Measurements from ENCODE around the gene KCNA3.

DNA sequence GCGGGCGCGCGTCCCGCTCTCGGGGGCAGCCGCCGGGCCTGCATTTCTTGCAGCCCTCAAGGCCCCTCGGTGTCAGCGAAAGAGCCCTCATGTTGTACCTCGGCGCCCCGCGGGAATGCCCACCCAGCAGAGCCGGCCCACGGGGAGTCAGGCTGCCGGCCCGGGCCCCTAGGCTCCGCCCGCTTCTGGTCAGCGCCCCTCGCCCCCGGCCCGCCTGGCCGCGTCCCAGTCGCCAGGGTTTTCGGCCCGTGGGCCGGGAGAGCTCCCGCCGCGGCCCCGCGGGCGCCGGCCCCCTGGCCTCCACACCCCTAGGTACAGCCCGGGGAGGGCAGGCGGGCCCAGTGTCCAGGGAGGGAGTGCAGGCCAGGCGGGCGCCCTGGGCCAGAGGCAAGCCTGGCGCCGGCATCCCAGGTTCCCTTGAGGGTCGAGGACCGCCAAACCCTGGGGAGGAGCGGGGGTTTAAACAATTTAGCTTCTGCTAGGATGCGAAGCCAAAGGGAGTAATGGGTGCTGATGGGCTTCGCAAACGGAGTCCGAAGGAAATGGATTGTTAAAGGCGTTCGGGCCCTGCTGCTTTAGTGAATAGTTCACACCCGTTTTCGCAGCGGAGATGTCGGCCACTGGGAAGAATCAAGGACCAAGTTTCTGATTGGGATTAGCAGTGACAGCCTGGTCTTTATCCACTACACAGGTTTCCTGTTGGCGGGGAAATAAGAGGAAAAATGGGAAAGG lies 486 bp upstream of the KCNA3 start:
- TF ChIP-seq, protein P1, sequence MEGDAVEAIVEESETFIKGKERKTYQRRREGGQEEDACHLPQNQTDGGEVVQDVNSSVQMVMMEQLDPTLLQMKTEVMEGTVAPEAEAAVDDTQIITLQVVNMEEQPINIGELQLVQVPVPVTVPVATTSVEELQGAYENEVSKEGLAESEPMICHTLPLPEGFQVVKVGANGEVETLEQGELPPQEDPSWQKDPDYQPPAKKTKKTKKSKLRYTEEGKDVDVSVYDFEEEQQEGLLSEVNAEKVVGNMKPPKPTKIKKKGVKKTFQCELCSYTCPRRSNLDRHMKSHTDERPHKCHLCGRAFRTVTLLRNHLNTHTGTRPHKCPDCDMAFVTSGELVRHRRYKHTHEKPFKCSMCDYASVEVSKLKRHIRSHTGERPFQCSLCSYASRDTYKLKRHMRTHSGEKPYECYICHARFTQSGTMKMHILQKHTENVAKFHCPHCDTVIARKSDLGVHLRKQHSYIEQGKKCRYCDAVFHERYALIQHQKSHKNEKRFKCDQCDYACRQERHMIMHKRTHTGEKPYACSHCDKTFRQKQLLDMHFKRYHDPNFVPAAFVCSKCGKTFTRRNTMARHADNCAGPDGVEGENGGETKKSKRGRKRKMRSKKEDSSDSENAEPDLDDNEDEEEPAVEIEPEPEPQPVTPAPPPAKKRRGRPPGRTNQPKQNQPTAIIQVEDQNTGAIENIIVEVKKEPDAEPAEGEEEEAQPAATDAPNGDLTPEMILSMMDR (IDR thresholded peaks at IDR 0.05): no peak
- TF ChIP-seq POLR2A (IDR thresholded peaks at IDR 0.05) (no peak), EP300 (IDR thresholded peaks at IDR 0.05) (no peak)

Measured in sigmoid colon (tissue), 4 donors.